Gastroesophageal sphincter (tissue), 4 donors: Measurements from ENCODE around the gene SNTG2. TPM values are rescaled to one million over a fixed set of nuclear protein-coding genes. Genes with fewer than 3 reads are reported as not detected.
"Not testable (repeated sequence)": the region's sequence is repeated elsewhere in the genome, so short reads cannot be mapped to it uniquely, and the experiment has no call there.

Experiments used
- ATAC-seq: fragments of 150-250 bp; one replicate; pipeline ENCODE4 v1.9.1; 2016; ENCODE audit warnings: mild to moderate bottlenecking, moderate library complexity
- H3K27ac ChIP-seq, 4 donors: fragments of 200-600 bp; sonication (generic) in 3 of 4; 1 replicate in 3 of 4; 2 replicates in 1 of 4; pipeline ENCODE4 v1.5.1; 2016 to 2019
- H3K27me3 ChIP-seq: fragments of 200-600 bp; sonication (generic); one replicate; pipeline ENCODE4 v1.5.1; 2019
- H3K36me3 ChIP-seq, 2 donors: fragments of 200-600 bp; sonication (generic); one replicate each; pipeline ENCODE4 v1.5.1; 2019; ENCODE audit warnings: control low read depth in 1 of 2
- H3K4me1 ChIP-seq, 3 donors: fragments of 200-600 bp; sonication (generic); 1 replicate in 2 of 3; 2 replicates in 1 of 3; pipeline ENCODE4 v1.5.1; 2016 to 2019; ENCODE audit warnings: control low read depth in 2 of 3
- H3K4me3 ChIP-seq, 2 donors: fragments of 200-600 bp; sonication (generic); one replicate each; pipeline ENCODE4 v1.5.1; 2019; ENCODE audit warnings: mild to moderate bottlenecking in 1 of 2, moderate library complexity in 1 of 2
- H3K9me3 ChIP-seq, 3 donors: fragments of 200-600 bp; sonication (generic); one replicate each; pipeline ENCODE4 v1.5.1; 2017 to 2019; ENCODE audit warnings: control low read depth in 2 of 3
- CTCF ChIP-seq, 4 experiments: fragments of 200-600 bp in 2 of 4; fragments of 450-650 bp in 2 of 4; sonication (generic) in 1 of 4; IDR thresholded peaks; one replicate each; pipeline ENCODE4 v1.5.1; 2017 to 2019; ENCODE audit warnings: antibody characterized with exemption in 4 of 4, mild to moderate bottlenecking in 2 of 4, moderate library complexity in 2 of 4
- EP300 ChIP-seq: sonication (generic); formaldehyde crosslinking; IDR thresholded peaks from one replicate; pipeline ENCODE4 v1.6.1; 2017; ENCODE audit warnings: antibody characterized with exemption, mild to moderate bottlenecking
- POLR2A ChIP-seq, 2 donors: fragments of 450-650 bp; IDR thresholded peaks; one replicate each; pipeline ENCODE4 v1.6.1; 2017; ENCODE audit warnings: antibody characterized with exemption in 2 of 2, mild to moderate bottlenecking in 2 of 2, moderate library complexity in 1 of 2
- POLR2AphosphoS5 ChIP-seq: sonication (generic); formaldehyde crosslinking; IDR thresholded peaks from one replicate; pipeline ENCODE4 v1.6.1; 2017; ENCODE audit warnings: antibody characterized with exemption
- WGBS, 2 donors: methylation state at CpG; one replicate each; pipeline ENCODE4 v1.1.5; 2018; ENCODE audit warnings: low coverage in 1 of 2; 5-methylcytosine and 5-hydroxymethylcytosine counted together
- total RNA-seq, 4 donors: library from RNA; depleted of rRNA; stranded (reverse); fragments of >200 nt; gene quantifications; one replicate each; pipeline ENCODE4 v1.1.0, GENCODE V29; 2016

Gene SNTG2
- total RNA-seq, 4 donors from 2014 or later, result 1.5 to 7.9 (median 4.3) TPM

- no peaks in the 10 kb centered on the region for H3K27me3 ChIP-seq
- H3K27ac ChIP-seq, result no peak overlapping the region
- no peak for ATAC-seq
- no peaks in the 10 kb centered on the region for H3K36me3 ChIP-seq
- H3K4me1 ChIP-seq, result no peaks in the 10 kb centered on the region
- TF ChIP-seq CTCF (IDR thresholded peaks at IDR 0.05) (no peak), EP300 (no peak), POLR2AphosphoS5 (no peak), POLR2A (IDR thresholded peaks at IDR 0.05) (no peak)
- WGBS, 2 donors, result 93 to 94% methylated on average over 3 of the region's 5 CpGs
- no peak overlapping the region for H3K4me3 ChIP-seq
- no peaks in the 10 kb centered on the region for H3K9me3 ChIP-seq
These were observed 141.4 kb downstream of the SNTG2 start for GRCh38 chr2:1091895-1092585.

- not testable (repeated sequence) for H3K36me3 ChIP-seq, H3K4me3 ChIP-seq, H3K27me3 ChIP-seq, H3K9me3 ChIP-seq, ATAC-seq, H3K4me1 ChIP-seq
- H3K27ac ChIP-seq, result peak overlapping the region in 1 of 4 donors; percentile 40
- 79 to 100% methylated on average over 1 to 3 of the region's 6 CpGs for WGBS, 2 donors
These were observed 143.0 kb downstream of the SNTG2 start for GRCh38 chr2:1093668-1094067.

- no peaks in the 10 kb centered on the region for H3K4me1 ChIP-seq
- no peaks in the 10 kb centered on the region for H3K36me3 ChIP-seq
- no peak for ATAC-seq
- no peaks in the 10 kb centered on the region for H3K9me3 ChIP-seq
- 79 to 82% methylated on average over 3 to 8 of the region's 8 CpGs for WGBS, 2 donors
- TF ChIP-seq POLR2AphosphoS5 (no peak), CTCF (IDR thresholded peaks at IDR 0.05) (no peak), EP300 (no peak), POLR2A (IDR thresholded peaks at IDR 0.05) (no peak)
- H3K27me3 ChIP-seq, result no peaks in the 10 kb centered on the region
- no peak overlapping the region for H3K27ac ChIP-seq
- H3K4me3 ChIP-seq, result no peak overlapping the region
These were observed 146.5 kb downstream of the SNTG2 start for GRCh38 chr2:1097101-1097500.

GRCh38 chr2:1099418-1099817, 148.8 kb downstream of the SNTG2 start:
- Histone ChIP-seq H3K4me3 (no peak overlapping the region), H3K27ac (no peak overlapping the region), H3K27me3 (no peaks in the 10 kb centered on the region), H3K4me1 (no peaks in the 10 kb centered on the region), H3K36me3 (no peaks in the 10 kb centered on the region), H3K9me3 (no peaks in the 10 kb centered on the region)
- no peak for ATAC-seq
- TF ChIP-seq POLR2AphosphoS5 (no peak), EP300 (no peak), CTCF (IDR thresholded peaks at IDR 0.05) (no peak)
- WGBS, 2 donors, result 67 to 70% methylated on average over 1 to 2 of the region's 2 CpGs

- 71 to 75% methylated on average over 3 to 4 of the region's 10 CpGs for WGBS, 2 donors
- Histone ChIP-seq H3K36me3 (no peaks in the 10 kb centered on the region), H3K4me1 (no peaks in the 10 kb centered on the region), H3K4me3 (no peak overlapping the region), H3K27ac (no peak overlapping the region), H3K9me3 (no peaks in the 10 kb centered on the region), H3K27me3 (no peaks in the 10 kb centered on the region)
- TF ChIP-seq CTCF (IDR thresholded peaks at IDR 0.05), result no peak
- TF ChIP-seq POLR2AphosphoS5, result no peak
- TF ChIP-seq POLR2A (IDR thresholded peaks at IDR 0.05), result no peak
- TF ChIP-seq EP300, result no peak
- ATAC-seq, result no peak
These were observed 150.5 kb downstream of the SNTG2 start for GRCh38 chr2:1101011-1101782.
